Measurements from ENCODE around the gene LCN6.

Gene LCN6

GRCh38 chr9:136746621-136747020 lies 1.7 kb downstream of the LCN6 start:
- no peak overlapping the region for H3K4me3 ChIP-seq (ENCODE audit: control insufficient read depth, low read depth, low read length)
- no peak for DNase-seq (ENCODE audit: low read depth)
- no peak for TF ChIP-seq CTCF (conservative IDR thresholded peaks at IDR 0.05; ENCODE audit: control insufficient read depth, insufficient read depth, low read depth, low read length)

GRCh38 chr9:136746155-136746490 lies 2.2 kb downstream of the LCN6 start:
- H3K4me3 ChIP-seq (ENCODE audit: control insufficient read depth, low read depth, low read length) = no peak overlapping the region
- no peak for DNase-seq (ENCODE audit: low read depth)
- TF ChIP-seq CTCF (conservative IDR thresholded peaks at IDR 0.05; ENCODE audit: control insufficient read depth, insufficient read depth, low read depth, low read length) = no peak

GRCh38 chr9:136745389-136746154 lies 2.8 kb downstream of the LCN6 start:
- no peak for DNase-seq (ENCODE audit: low read depth)

GRCh38 chr9:136744773-136745172 lies 3.6 kb downstream of the LCN6 start:
- no peak for TF ChIP-seq CTCF (conservative IDR thresholded peaks at IDR 0.05; ENCODE audit: control insufficient read depth, insufficient read depth, low read depth, low read length)
- DNase-seq (ENCODE audit: low read depth) = no peak
- no peak overlapping the region for H3K4me3 ChIP-seq (ENCODE audit: control insufficient read depth, low read depth, low read length)

More at GRCh38 chr9:136745389-136746154, 2.8 kb downstream of the LCN6 start:
- H3K4me3 ChIP-seq (ENCODE audit: control insufficient read depth, low read depth, low read length) = no peak overlapping the region
- TF ChIP-seq CTCF (conservative IDR thresholded peaks at IDR 0.05; ENCODE audit: control insufficient read depth, insufficient read depth, low read depth, low read length) = no peak

- no peak for DNase-seq (ENCODE audit: low read depth)
- no peak for TF ChIP-seq CTCF (conservative IDR thresholded peaks at IDR 0.05; ENCODE audit: control insufficient read depth, insufficient read depth, low read depth, low read length)
- no peak overlapping the region for H3K4me3 ChIP-seq (ENCODE audit: control insufficient read depth, low read depth, low read length)
Measured at GRCh38 chr9:136743639-136744211, 4.6 kb downstream of the LCN6 start.

- no peak for DNase-seq (ENCODE audit: low read depth)
- TF ChIP-seq CTCF (conservative IDR thresholded peaks at IDR 0.05; ENCODE audit: control insufficient read depth, insufficient read depth, low read depth, low read length) = no peak
- no peak within 1 kb of the TSS for H3K4me3 ChIP-seq (ENCODE audit: control insufficient read depth, low read depth, low read length)
Measured at GRCh38 chr9:136742591-136743391, 5.5 kb downstream of the LCN6 start, which contains the start of gene LCN10. Gene LCN10 (minus strand): TSS chr9:136742940. CDS start chr9:136742903, 37 bp downstream.

Measured in fibroblast of mammary gland (primary cell).